Stimulated activated CD8-positive, alpha-beta memory T cell treated with anti-CD3 and anti-CD28 coated beads, Interleukin-7, amount 100 ng/mL, for 48 hours (primary cell): Measurements from ENCODE around the gene CDKN1C.

Source experiments
- DNase-seq, 2 donors: peaks; one replicate each; pipeline ENCODE4 v3.0.0-alpha.2; 2020; ENCODE audit warnings: low read depth in 1 of 2; ENCODE audit errors: extremely low read depth in 1 of 2

Gene CDKN1C

DNA sequence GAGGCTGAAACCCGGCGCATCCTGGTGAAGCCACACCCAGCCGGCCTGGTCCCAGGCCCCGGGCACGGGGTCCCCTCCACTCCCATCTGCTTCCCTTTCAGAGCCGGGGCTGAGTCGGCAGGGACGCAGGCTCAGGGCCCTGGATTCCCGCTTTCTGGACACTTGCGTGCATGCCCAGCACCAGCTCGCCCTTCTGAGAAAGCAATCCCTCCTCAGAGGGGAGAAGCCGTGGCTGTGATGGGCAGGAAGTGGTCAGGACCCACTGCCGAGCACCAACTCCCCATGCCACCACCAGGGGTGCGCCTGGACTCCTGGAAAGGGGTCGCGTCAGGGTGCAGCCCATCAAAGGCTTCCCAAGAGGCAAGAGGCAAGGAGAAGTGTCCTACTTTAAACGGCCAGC is 15.1 kb downstream of the CDKN1C start:
- DNase-seq = no peak

DNA sequence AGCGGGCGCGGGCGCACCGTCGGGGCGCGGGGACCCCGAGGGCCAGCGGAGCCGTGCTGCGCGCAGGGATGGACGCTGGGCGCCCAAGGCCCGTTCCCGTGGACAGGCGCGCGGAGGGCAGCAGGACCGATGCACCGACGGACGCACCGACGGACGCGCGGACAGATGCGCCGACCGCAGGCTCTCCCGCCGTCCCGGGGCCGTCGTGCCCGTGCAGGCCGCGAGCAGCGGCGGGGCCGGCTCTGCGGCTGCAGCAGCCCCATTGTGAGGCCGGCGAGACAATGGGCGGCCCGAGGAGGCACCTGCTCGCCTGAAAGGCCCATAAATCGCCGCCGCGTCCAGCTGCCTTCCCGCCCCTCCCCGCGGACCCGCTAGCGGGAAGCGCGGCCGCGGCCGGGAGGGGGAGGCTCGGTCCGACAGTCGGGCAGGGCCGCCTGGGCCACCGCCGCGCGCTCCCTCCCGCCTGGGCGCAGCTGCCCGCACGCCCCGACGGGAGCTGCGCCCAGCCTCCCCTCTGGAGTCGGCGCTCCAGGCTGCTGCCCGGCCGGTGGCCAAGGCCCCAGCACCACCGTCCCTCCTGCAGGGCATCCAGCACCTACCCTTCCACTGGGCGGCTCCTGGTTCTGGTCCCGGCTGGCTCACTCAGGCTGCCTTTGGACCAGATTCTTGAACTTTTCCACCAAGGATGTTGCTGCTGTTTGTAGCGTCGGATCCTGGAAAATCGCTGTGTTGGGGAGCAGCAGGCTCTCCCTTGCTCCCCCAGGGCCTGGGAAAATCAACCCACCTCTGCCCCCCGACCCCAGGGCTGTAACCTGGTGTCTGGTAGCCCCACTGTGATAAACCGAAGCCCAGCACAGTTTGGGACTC is 15.8 kb downstream of the CDKN1C start:
- no peak for DNase-seq

DNA sequence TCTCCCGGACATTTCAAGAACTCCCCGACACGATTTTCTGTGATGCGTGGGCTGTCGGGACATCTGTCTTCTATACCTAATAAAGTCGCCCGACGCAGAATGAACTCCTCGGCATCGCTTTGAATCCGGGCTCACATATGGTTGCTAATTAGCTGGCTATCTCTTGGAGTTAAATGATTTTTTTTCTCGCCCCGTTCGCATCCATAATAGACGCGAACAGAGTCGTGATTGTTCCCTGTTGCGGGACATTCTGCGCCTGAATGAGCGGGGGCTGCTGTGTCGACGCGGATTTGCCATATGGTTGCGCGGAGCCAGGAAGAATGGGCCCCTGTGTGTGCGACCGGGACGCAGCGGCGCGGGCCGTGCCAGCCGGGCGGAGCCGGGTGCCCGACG is 16.4 kb downstream of the CDKN1C start:
- DNase-seq = no peak

DNA sequence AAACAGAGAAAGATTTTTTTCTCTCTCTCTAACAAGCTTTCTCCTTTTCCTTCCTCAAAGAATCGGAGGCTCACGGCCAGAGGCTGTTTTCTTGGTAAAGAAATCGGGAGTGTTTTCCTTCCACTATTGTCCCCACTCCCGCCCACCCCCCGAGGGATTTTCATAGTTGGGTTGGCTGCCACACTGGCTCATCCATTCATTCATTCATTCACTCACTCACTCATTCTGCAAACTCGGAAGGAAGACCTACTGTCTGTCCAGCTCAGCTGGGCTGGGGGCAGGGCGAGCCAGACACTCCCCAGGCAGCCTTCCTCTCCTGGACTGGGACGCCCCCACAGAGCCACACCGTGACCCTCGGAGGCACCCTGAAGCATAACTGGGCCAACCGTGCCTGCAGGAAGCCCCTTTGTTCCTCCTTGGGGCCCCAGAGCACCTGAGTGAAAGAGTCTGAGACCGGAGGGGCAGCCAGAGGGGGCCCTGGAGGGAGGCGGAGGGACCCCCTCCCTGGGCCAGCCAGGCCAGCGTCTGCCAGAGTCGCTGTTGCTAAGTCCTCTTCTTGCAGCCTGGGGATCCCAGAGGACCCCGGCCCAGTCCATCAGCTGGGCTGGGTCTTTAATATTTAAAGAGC is 17.0 kb downstream of the CDKN1C start:
- DNase-seq = no peak

DNA sequence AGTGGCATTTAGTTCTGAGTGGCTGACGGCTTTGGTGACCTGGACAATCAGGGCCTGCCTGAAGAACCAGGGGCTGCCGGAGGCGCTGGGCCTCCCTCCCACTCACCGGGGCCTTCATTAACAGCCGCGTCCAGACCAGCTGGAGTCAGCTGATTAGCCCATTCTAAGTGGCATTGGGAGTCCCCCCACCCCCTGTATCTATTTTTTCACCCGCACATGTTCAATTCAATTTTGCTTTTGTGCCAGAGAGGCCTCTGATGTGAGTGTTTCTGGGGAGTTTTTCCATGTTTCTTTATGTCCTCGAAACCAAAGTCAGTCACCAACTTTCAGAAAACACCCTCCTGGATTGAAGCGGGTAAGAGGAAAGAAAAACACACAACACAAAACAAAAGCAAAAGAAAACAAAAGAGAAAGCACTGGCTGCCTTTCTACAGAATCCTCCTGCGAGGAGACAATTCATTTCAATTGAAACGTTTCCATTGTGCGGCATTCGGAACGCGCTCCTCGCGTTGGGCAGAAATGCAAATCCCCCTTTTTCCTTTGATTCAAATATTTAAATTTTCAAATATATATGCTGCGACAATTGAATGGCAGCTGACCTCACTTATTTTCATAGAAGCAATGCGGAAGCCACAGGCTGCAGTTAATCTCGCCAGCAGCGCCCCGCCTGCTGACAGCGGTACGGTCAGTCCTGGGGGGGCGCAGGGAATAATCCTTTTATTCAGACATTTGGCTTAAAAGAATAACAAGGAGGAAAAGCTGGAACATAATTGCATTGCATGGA is 17.7 kb downstream of the CDKN1C start:
- DNase-seq = no peak

DNA sequence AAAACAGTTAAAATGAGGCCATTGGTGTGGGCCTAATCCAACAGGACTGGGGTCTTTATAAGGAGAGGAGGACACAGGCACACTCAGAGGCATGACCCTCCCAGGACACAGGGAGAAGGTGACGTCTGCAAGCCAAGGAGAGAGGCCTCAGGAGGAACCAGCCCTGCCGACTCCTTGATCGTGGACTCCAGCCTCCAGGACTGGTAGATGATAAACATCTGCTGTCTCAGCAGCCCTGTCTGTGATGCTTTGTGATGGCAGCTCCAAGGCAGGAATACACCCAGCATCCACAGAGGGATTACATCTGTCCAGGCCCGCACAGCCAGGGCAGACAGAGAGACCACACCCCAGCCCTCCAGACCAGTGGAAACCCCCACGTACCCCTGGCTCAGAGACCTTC is 18.4 kb downstream of the CDKN1C start:
- DNase-seq = no peak

DNA sequence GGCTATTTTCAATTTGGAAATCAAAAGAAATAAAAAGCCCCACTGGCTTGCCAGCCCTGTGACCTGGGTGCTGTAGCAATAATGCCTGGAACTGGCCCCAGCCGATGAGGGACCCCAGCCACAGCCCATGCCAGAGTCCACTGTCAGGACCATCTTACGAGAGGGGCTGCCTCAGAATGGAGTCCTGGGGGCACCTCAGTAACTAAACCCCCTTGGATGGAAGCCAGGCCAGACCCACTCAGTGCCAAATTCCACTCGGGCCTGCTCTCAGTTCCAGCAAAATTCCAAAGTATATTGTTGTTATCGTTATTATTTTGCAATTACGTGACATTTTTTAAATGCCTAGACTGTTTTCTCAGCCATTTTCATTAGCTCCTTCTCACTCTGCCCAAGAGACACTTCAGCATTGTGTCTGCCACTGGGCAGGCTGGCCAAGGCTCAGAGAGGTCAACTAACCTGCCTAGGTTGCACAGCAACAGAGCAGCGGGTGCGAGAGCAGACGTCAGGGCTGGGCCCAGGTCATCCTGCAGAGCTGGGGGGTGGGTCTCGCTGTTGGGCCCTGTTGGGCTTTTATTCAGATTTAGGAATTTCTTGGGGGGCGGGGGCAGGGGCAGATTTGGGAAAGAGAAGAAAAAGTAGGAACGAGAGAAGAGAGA is 19.5 kb downstream of the CDKN1C start:
- DNase-seq = no peak

DNA sequence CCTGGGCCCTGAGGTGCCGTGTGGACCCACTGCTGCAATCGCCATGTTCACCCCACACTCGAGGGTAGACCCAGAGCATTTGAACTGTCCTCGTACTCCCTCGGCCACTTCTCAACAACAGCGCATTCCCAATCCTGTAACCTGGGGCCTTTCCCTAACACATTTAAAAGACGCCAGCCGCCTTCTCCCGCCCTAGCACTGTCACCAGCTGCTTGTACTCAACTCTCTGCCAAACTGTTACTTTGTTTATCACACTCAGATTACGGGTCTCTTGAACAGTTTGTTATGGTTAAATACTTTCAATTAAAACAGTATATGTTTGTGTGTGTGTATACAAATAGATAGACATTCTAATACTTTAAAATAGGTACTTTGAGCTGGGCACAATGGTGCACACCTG is 20.7 kb downstream of the CDKN1C start:
- no peak for DNase-seq

DNA sequence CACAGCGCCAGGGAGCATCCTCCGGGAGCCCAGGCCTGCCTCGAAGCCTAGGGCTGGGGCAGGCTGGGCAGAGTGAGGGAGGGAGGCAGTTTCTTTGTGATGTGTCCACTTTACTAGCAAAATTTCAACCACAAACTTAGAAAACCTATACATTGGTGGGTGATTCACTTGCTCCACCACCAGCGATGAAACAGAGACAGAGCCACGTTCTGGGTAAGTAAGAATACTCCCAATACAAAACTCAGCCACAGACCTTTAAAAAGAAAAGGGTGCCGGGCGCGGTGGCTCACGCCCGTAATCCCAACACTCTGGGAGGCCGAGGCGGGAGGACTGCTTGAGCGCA is 22.3 kb downstream of the CDKN1C start:
- no peak for DNase-seq

DNA sequence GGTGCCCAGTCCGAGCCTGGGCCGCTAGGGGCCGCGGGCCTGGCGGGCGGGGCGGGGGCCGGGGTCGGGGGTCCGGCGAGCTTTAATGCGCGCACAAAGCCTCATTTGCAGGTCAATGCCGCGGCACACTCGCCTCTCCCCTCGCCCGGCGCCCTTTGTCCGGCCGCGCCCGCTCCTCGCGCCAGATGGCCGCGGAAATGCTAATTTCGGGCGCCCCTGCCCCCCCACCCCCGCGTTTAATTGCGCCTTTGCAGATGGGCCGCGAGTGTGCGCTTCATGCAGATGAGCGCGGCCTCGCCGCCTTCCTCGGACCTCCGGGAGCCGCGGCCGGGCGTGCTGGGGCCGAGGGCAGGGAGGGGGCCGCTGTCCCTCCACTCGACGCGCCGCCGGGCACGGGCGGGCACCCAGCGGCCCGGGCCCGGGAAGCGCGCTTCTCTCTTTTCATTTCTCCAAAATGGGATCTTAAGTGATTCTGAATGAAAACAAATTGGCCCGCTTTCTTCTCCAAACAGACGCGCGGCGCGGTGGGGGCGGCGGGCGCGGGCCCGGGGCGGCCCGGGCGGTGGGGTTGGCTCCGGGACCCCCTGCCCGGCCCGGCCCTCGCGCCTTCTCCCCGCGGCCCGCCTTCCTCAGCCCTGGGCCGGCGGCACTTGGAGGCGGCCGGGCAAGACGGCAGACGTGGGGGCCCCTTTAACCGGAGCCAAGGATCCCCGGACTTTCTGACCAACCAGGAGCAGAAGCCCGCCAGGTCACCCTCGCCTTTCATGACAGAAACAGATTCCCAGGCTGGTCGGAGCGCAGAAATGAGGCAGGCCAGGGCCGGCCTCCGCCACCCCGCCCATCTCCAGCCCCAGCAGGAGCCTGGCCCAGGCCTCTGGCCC is 22.9 kb downstream of the CDKN1C start:
- no peak for DNase-seq

DNA sequence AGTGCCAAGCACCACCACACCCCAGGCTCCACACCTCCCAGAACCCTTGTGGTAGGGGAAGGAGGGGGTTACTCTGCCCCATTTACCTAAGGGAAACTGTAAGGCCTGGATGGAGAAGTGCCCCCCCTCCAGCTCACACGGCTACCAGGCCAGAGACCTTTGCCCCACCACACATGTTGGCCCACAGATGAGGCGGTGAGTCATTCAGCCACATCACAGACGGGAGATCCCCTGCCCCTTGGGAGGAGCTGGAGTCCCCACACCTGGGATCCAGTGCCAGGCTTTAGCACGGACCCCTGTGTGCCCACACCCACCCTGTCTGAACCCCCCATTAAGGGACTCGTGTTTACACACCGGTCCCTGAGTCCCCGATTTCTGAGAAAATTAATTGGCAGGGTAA is 24.9 kb downstream of the CDKN1C start:
- peak; percentile 28 to 31 for DNase-seq

DNA sequence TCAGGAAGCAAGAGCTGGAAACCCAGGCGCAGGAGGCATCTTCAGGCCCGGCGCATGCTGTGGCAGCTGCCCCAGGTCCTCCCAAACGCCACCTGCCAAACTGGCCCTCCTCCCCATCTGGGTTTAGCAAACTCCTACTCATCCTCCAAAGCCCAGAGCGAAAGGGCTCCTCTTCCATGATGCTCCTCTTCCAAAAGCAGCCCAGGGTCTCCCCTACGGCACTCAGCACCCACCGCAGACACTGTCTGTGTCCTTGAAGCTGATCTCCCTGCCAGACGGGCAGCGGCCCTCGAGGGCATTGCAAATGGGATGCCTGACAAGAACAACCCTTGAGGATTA is 25.9 kb downstream of the CDKN1C start:
- DNase-seq = no peak

DNA sequence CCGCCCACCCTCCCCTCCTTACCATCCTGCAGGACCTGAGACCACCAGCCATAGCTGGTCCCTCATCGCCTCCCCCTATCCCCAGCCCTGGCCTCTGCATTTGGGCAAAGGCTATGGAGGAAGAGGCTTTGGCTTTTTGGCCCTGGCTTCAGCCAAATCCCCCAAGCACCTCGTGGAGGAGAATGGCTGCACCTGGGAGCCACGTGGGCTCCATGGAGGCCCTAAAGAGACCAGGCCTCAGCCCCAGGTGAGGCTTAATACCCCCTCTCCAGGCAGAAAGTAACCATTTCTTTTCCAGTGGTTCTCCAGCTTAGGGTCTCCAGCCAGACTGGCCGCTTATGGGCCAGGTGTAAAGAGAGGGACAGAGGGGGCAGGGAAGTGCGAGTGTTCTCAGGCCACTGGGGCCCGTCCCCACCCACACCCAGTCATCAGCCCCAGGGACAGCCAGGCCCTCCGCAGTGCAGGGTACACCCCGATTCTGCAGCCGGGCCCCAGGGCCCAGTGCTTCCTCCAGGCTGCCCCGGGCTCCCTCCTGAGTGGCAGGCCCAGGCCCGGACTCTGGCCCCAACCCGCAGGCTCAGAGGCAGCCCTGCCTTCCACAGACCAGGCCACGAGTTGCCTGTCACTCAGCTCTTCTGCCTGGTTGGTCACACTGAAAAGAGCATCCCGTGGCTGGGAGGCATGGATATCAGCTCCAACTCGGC is 26.4 kb downstream of the CDKN1C start:
- DNase-seq = no peak

DNA sequence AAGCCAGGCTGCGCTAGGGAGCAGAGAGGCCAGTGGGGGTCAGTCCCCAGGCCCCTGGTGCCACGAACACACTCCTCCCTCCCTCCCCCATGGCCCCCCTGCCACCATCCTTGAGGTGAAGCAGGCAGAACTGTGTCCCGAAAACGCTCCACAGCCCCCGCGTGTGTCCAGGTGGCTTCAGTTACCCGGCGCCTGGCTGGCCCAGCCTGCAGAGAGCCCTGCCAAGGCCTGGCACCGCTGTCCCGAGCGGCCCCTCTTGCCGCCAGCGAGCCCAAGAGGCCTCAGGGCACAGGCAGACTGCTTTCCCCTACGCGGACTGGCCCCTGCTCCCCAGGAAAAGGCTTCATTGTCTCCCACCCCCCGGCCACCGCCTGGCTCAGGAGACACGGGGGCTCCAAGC is 27.7 kb downstream of the CDKN1C start:
- DNase-seq = no peak

DNA sequence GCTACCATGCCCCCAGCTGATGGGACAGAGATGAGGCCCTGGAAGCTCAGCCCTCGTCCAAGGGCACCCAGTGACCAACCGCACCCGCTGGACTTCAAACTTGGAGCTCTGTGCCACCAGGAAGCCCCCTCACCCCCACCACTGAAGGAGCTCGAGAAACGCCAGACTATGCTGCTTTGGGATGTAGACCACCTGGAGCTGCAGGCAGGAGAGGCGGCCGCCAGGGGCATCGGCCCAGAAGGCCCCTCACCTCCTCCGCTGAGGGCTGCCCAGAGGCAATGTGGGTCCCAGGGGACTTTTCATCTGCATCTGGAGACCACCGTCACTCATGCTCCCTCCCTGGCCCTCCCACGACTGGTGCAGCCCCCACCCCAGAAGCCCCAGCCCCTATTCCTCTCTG is 28.3 kb downstream of the CDKN1C start:
- DNase-seq = no peak

DNA sequence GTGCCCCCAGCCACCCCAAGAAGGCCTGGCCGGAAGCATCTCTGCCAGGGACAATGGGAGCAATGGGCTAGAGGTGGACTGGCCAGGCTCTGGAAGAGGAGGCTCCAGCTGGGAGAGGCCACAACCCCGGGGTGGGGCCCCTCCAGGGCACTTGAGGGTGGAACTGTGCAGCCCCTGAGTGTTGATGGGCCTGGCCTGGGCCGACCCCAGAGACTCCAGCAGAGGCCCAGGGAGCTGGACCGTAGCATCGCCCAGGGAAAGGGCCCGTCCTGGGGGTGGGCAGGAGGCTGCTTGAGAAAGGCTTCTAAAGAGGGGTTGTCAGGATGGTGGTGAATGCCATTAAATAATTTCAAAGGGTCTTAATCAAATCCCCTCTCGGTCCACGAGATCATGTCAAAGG is 30.4 kb downstream of the CDKN1C start:
- DNase-seq = no peak

DNA sequence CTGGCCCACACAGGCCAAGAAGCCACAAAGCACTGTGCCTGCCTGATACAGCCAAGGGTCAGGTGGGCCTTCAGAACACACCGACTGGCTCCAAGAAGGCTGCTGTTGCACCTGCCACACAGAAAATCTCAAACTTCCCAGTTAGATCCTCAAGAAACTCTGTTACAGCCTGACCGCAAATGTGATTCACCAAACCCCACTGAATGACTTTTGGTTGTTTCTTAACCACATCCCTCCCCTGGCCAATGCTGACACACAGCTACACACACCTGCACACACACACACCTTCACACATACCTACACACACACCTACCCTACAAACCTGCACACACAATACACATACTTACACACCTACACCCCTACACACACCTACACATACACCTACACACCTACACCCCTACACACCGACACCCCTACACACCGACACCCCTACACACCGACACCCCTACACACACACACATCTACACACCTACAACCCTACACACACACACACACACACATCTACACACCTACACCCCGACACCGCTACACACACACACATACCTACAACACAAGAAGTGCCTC is 31.5 kb downstream of the CDKN1C start:
- DNase-seq = no peak

DNA sequence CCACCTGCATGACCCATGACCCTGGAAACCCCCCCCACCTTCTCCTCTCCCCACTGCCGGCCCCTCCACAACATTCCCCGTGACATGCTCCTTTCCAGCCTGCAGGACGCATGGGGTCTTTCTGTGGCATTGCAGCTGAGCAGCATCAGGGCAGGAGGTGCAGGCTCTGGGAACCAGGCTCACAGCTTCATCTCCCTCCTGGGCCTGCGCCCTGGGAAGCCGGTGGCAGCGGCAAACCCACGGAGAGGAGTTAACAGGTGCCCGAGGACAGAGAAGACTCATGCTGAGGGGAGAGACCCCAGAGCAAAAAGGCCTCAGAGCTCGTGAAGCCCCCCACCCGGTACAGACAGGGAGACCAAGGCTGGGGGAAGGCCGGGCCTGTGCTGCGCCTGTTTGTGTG is 32.2 kb downstream of the CDKN1C start:
- no peak for DNase-seq

DNA sequence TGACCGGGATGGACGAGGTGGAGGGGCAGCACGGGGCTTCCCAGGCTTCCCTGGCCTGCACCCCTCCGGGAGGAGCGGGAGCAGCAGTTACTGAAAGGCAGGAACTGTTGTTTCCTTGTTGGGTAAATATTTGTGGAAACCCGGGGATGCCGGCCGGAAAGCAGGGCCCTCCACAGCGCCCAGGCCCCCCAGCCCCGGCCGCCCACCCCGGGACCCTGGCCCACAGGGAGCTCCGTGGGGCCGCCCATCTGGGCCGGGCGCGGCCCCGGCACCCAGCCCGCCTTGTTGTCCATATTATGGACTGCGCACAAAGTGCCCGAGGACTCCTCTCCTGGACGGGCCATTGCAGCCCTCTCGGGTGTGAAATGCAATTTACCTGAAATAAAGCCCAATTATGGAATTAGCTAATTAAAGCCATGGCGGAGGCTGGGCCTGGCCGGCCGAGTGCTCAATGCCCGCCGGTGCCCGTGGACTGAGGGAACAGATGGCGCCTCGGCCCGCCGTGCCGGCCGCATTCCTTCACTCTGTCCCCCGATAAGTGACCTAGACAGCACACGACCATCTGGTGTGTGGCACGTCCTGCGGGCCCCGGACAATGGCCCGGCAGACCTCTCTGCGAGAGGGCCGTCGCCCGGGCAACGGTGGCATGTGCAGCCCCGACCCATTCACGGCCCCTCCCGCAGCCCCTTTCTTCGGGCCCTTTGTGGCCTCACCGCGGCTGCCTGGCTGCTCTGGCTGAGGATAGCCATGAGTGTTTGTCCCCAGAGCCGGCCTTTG is 35.4 kb downstream of the CDKN1C start:
- no peak for DNase-seq
